ENCODE results near the gene RASGRP1. TPM values are rescaled to one million over a fixed set of nuclear protein-coding genes. Genes with fewer than 3 reads are reported as not detected.

The RASGRP1 gene
- total and polyA plus RNA-seq, 2 donors (not counting 1 experiment from before 2014, with no cell fraction given): 17.7 to 24.7 TPM

DNA sequence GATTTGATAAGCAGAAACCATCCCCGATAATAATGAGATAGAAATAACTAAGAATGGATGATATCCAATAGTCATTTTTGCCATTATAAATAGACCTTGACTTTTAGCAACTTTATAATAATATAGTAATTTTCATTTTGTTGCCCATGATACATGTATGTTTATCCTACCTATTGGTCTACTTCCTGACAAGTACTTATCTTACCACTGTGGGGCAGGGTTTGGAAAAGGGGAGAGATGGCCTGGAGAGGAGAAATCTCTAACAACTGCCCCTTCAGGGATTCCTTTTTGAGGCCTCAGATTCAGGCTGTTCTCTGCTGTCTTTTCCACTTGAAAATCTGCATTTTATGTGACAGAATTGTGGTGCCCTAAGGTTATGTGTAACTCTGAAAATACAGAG is 68.5 kb downstream of the RASGRP1 start:
- Mint-ChIP-seq H3K4me1 (no peaks in the 10 kb centered on the region), H3K27ac (no peak overlapping the region), H3K4me3 (no peak overlapping the region), H3K27me3 (no peaks in the 10 kb centered on the region), H3K9me3 (ENCODE audit: insufficient read depth) (no peaks in the 10 kb centered on the region)
- ChIA-PET POLR2A (no interaction called here), CTCF (interaction anchor here (1.1 to 4.2 kb wide), 5 partner anchors 56 to 195 kb away, joined by 3 to 16 read pairs (median 4); no protein-coding TSS in a partner anchor)
- H3K27me3 ChIP-seq (replicated peaks in 1 of 4; ENCODE audit: control extremely low read depth in 1 of 4, control insufficient read depth in 3 of 4, insufficient read depth in 4 of 4, low read length in 3 of 4): no peaks in the 10 kb centered on the region
- ATAC-seq (ENCODE audit: low read depth): no peak
- no CpG with 5 or more reads among the region's 1 CpG for WGBS (ENCODE audit: insufficient coverage)
- no peak for TF ChIP-seq EZH2 (IDR thresholded peaks at IDR 0.05; ENCODE audit: borderline replicate concordance, insufficient read depth, low read depth, low read length, poor library complexity, severe bottlenecking)
- TF ChIP-seq, protein P1, sequence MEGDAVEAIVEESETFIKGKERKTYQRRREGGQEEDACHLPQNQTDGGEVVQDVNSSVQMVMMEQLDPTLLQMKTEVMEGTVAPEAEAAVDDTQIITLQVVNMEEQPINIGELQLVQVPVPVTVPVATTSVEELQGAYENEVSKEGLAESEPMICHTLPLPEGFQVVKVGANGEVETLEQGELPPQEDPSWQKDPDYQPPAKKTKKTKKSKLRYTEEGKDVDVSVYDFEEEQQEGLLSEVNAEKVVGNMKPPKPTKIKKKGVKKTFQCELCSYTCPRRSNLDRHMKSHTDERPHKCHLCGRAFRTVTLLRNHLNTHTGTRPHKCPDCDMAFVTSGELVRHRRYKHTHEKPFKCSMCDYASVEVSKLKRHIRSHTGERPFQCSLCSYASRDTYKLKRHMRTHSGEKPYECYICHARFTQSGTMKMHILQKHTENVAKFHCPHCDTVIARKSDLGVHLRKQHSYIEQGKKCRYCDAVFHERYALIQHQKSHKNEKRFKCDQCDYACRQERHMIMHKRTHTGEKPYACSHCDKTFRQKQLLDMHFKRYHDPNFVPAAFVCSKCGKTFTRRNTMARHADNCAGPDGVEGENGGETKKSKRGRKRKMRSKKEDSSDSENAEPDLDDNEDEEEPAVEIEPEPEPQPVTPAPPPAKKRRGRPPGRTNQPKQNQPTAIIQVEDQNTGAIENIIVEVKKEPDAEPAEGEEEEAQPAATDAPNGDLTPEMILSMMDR (IDR thresholded peaks at IDR 0.05): no peak
- H3K36me3 ChIP-seq (replicated peaks in 1 of 2; ENCODE audit: control extremely low read depth in 1 of 2, control insufficient read depth in 1 of 2, extremely low read depth in 1 of 2, insufficient read depth in 2 of 2, low read length in 1 of 2): peaks cover 13 to 52% of the 10 kb centered on the region in 2 experiments
- H3K4me1 ChIP-seq (ENCODE audit: control insufficient read depth in 2 of 2, insufficient read depth in 2 of 2, low read length in 2 of 2): no peaks in the 10 kb centered on the region
- H3K4me3 ChIP-seq (ENCODE audit: control extremely low read depth in 1 of 5, extremely low read depth in 1 of 5, insufficient read depth in 1 of 5, low read depth in 2 of 5, low read length in 4 of 5): no peak overlapping the region
- no peak overlapping the region for H2AFZ ChIP-seq (ENCODE audit: insufficient read depth, low read depth, low read length, poor library complexity, severe bottlenecking)
- H3K9me3 ChIP-seq (ENCODE audit: control extremely low read depth in 1 of 3, control insufficient read depth in 2 of 3, insufficient read depth in 1 of 3, low read length in 2 of 3): peaks cover 0 to 5% (median 0%) of the 10 kb centered on the region in 3 donors
- intact Hi-C loops (cut with micrococcal nuclease): no loop called here
- no peak for DNase-seq
- peak overlapping the region in 1 of 2 donors; percentile 31 for H3K27ac ChIP-seq (ENCODE audit: low read length in 2 of 2)
- H3K4me2 ChIP-seq (replicated peaks; ENCODE audit: low read depth, low read length, poor library complexity, severe bottlenecking): no peak overlapping the region
- H4K20me1 ChIP-seq (ENCODE audit: control insufficient read depth, insufficient read depth, low read length, poor library complexity, severe bottlenecking): no peaks in the 10 kb centered on the region
- no peak overlapping the region for H3K9ac ChIP-seq (ENCODE audit: low read length)
- H3K79me2 ChIP-seq (ENCODE audit: control insufficient read depth, insufficient read depth, low read length): no peaks in the 10 kb centered on the region

DNA sequence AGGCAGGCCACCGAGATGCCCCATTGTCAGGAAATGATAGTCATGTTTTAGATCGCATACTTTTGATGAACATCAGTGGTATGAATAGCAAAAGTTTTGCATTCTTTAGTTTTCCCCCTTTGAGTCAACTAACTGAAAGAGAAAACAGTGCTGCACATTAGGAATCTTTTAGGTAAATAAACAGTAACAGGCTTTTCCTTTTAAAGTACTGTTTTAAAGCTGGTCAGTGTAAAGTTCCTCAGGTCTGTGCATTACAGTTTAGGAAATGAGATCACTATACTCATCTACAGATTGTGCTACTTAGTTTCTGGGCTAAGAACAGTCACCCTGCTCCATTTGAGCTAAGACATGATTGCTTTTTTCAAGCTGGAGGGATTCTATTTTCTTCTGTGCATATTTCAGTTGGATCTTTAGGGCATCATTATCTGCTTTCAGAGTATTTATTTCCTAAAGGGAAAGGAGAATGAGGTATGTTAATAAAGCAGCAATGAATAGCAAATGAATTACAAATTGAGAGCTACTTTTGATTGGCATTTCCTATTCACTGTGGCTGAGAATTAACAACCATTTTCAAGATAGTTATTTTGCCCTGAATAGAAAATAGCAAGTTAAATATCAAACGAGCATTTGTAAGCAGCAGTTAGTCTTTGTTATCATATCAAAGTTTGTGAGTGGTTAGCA is 74.2 kb downstream of the RASGRP1 start:
- H3K4me1 ChIP-seq (ENCODE audit: control insufficient read depth in 2 of 2, insufficient read depth in 2 of 2, low read length in 2 of 2): no peaks in the 10 kb centered on the region
- no peak overlapping the region for H3K27ac ChIP-seq (ENCODE audit: low read length in 2 of 2)
- ATAC-seq (ENCODE audit: low read depth) (no peak), DNase-seq (no peak)
- H3K36me3 ChIP-seq (replicated peaks in 1 of 2; ENCODE audit: control extremely low read depth in 1 of 2, control insufficient read depth in 1 of 2, extremely low read depth in 1 of 2, insufficient read depth in 2 of 2, low read length in 1 of 2): peaks cover 18 to 24% of the 10 kb centered on the region in 2 experiments
- Mint-ChIP-seq H3K9me3 (ENCODE audit: insufficient read depth) (no peaks in the 10 kb centered on the region), H3K27ac (no peak overlapping the region), H3K27me3 (no peaks in the 10 kb centered on the region), H3K4me1 (no peaks in the 10 kb centered on the region), H3K4me3 (no peak overlapping the region)
- no peaks in the 10 kb centered on the region for H3K79me2 ChIP-seq (ENCODE audit: control insufficient read depth, insufficient read depth, low read length)
- H3K4me3 ChIP-seq (ENCODE audit: control extremely low read depth in 1 of 5, extremely low read depth in 1 of 5, insufficient read depth in 1 of 5, low read depth in 2 of 5, low read length in 4 of 5): no peak overlapping the region
- no peak overlapping the region for H2AFZ ChIP-seq (ENCODE audit: insufficient read depth, low read depth, low read length, poor library complexity, severe bottlenecking)
- CTCF ChIA-PET: interaction anchor here (1.1 to 3.2 kb wide), 4 partner anchors 9 to 209 kb away, joined by 3 to 12 read pairs (median 6); no protein-coding TSS in a partner anchor
- H3K4me2 ChIP-seq (replicated peaks; ENCODE audit: low read depth, low read length, poor library complexity, severe bottlenecking): no peak overlapping the region
- WGBS (ENCODE audit: insufficient coverage): 80% methylated on average over 1 of the region's 3 CpGs
- no peaks in the 10 kb centered on the region for H3K9me3 ChIP-seq (ENCODE audit: control extremely low read depth in 1 of 3, control insufficient read depth in 2 of 3, insufficient read depth in 1 of 3, low read length in 2 of 3)
- TF ChIP-seq, protein P1 (IDR thresholded peaks at IDR 0.05): no peak
- no peak for TF ChIP-seq EZH2 (IDR thresholded peaks at IDR 0.05; ENCODE audit: borderline replicate concordance, insufficient read depth, low read depth, low read length, poor library complexity, severe bottlenecking)
- intact Hi-C loops (cut with micrococcal nuclease): no loop called here
- H3K27me3 ChIP-seq (replicated peaks in 1 of 4; ENCODE audit: control extremely low read depth in 1 of 4, control insufficient read depth in 3 of 4, insufficient read depth in 4 of 4, low read length in 3 of 4): no peaks in the 10 kb centered on the region
- H4K20me1 ChIP-seq (ENCODE audit: control insufficient read depth, insufficient read depth, low read length, poor library complexity, severe bottlenecking): no peaks in the 10 kb centered on the region
- POLR2A ChIA-PET: no interaction called here
- no peak overlapping the region for H3K9ac ChIP-seq (ENCODE audit: low read length)

Measured in B cell (primary cell).